Measurements from ENCODE around the gene CHIA. TPM values are rescaled to one million over a fixed set of nuclear protein-coding genes. Genes with fewer than 3 reads are reported as not detected.
A peak's percentile ranks its signal among the peaks of the same experiment; 100 is the strongest.

Gene CHIA
- total RNA-seq, 4 donors from 2014 or later = not detected

DNA sequence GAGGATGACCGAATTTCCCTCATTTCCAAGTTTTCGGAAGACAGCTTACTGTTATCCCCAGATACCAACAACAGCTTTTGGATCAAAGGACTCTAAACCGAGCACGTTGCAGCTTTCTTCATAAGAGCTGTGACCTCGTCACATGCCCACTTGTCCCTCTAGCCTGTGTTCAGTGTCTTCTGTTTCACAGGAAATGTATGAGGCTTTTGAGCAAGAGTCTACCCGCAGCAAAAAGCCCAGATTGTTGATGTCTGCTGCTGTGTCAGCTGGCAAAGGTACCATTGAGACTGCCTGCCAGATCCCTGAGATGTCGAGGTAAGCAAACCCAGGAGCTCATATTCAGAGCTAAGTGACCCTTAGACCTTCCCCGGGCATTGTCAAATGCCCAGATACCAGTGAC is 39.1 kb upstream of the CHIA start:
- DNase-seq = no peak
- Histone ChIP-seq H3K4me1 (peaks cover 6 to 7% of the 10 kb centered on the region in 2 donors), H3K36me3 (no peaks in the 10 kb centered on the region), H3K27ac (no peak overlapping the region), H3K9me3 (no peaks in the 10 kb centered on the region), H3K27me3 (no peaks in the 10 kb centered on the region), H3K4me3 (replicated peaks in 1 of 3) (no peak overlapping the region)
- TF ChIP-seq, protein P1, sequence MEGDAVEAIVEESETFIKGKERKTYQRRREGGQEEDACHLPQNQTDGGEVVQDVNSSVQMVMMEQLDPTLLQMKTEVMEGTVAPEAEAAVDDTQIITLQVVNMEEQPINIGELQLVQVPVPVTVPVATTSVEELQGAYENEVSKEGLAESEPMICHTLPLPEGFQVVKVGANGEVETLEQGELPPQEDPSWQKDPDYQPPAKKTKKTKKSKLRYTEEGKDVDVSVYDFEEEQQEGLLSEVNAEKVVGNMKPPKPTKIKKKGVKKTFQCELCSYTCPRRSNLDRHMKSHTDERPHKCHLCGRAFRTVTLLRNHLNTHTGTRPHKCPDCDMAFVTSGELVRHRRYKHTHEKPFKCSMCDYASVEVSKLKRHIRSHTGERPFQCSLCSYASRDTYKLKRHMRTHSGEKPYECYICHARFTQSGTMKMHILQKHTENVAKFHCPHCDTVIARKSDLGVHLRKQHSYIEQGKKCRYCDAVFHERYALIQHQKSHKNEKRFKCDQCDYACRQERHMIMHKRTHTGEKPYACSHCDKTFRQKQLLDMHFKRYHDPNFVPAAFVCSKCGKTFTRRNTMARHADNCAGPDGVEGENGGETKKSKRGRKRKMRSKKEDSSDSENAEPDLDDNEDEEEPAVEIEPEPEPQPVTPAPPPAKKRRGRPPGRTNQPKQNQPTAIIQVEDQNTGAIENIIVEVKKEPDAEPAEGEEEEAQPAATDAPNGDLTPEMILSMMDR (IDR thresholded peaks at IDR 0.05) = no peak
- TF ChIP-seq POLR2A (IDR thresholded peaks at IDR 0.05) = no peak
- WGBS, 2 donors = 79 to 81% methylated on average over 8 of the region's 8 CpGs
- intact Hi-C loops (cut with DNase I) = no loop called here

DNA sequence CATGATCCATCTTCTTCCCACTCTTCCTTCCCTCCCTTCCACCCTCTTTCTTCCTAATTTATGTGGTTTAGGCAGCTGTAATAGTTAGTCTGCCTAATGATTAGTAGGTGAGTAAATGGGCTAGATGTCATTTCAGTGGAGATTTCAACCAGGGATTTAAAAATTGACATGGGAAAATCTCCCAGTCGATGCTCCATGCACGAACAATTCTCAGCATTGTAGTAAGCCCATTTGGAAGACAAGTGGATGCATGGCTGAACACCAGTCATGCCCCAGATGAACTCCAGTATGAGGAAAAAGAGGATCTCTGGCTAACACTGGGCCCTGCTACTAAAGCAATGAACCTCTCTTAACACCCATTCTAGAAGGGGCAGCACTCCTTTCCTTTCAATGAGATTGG is 37.9 kb upstream of the CHIA start:
- Histone ChIP-seq H3K27ac (peak overlapping the region in 1 of 3 donors; percentile 51), H3K27me3 (no peaks in the 10 kb centered on the region), H3K9me3 (no peaks in the 10 kb centered on the region), H3K4me3 (replicated peaks in 1 of 3) (no peak overlapping the region), H3K36me3 (no peaks in the 10 kb centered on the region), H3K4me1 (peaks cover 6 to 7% of the 10 kb centered on the region in 2 donors)
- TF ChIP-seq, protein P1 (IDR thresholded peaks at IDR 0.05) = no peak
- no peak for TF ChIP-seq POLR2A (IDR thresholded peaks at IDR 0.05)
- peak; percentile 22 to 30 for DNase-seq
- 37 to 39% methylated on average over 2 of the region's 2 CpGs for WGBS, 2 donors
- intact Hi-C loops (cut with DNase I) = no loop called here

DNA sequence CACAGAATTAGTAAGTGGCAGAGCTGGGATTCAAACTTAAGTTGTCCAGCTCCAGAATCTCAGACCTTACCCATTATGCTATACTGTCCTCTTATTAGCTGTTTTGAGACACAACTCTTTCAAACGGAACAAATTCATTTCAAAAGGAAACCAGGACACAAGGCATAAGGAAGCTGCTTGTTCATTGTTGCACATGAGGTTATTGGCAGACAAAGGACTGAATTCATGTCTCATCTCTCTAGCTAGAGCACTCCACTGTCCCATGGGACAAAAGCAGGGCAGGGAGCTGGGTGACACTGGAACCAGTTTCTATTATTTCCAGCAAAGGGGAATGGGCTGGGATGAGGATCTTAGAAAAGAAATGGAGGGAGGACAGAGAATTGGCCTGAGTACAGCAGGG is 36.8 kb upstream of the CHIA start:
- Histone ChIP-seq H3K36me3 (no peaks in the 10 kb centered on the region), H3K27me3 (no peaks in the 10 kb centered on the region), H3K9me3 (no peaks in the 10 kb centered on the region), H3K4me3 (replicated peaks in 1 of 3) (no peak overlapping the region), H3K27ac (no peak overlapping the region), H3K4me1 (peaks cover 6 to 7% of the 10 kb centered on the region in 2 donors)
- 68 to 76% methylated on average over 1 of the region's 1 CpG for whole genome bisulfite sequencing, 2 donors
- no peak for TF ChIP-seq POLR2A (IDR thresholded peaks at IDR 0.05)
- TF ChIP-seq, protein P1 (IDR thresholded peaks at IDR 0.05) = no peak
- intact Hi-C loops (cut with DNase I) = no loop called here
- no peak for DNase-seq

DNA sequence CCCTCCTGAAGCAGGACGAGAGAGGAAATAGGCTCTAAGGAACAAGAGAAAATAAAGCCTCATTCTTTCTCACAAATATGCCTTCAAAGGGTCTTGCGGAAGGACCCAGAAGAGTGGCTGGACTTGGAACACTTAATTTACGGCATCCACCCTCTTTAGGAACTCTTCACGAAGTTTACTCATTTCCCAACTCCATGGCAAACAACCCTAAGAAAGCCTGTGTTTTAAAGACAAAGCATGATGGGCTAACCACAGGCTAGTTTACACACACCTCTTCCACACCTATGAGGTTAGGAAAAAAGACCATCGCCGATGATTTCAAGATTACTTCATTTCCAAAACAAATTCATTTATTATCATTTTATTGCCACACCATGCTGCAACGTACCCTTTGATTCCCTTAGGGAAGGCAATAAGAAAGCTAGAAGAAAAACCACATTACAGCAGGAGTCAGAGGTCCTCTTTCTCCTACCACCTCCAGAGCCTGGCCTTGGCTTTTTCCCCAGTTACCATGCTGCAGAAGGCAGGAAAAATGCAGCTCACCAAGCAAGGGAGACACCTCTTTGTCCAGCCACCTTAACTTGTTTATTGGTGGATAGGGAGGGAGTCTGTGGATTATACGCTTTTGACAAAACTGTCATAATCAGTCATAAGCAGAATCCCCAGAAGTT is 33.5 kb upstream of the CHIA start:
- no peak for TF ChIP-seq POLR2A (IDR thresholded peaks at IDR 0.05)
- TF ChIP-seq, protein P1 (IDR thresholded peaks at IDR 0.05) = no peak
- Histone ChIP-seq H3K4me3 (replicated peaks in 1 of 3) (no peak overlapping the region), H3K36me3 (no peaks in the 10 kb centered on the region), H3K9me3 (no peaks in the 10 kb centered on the region), H3K27ac (no peak overlapping the region), H3K4me1 (peaks cover 6 to 7% of the 10 kb centered on the region in 2 donors), H3K27me3 (no peaks in the 10 kb centered on the region)
- DNase-seq = no peak
- intact Hi-C loops (cut with DNase I) = no loop called here
- 89 to 90% methylated on average over 8 of the region's 8 CpGs for WGBS, 2 donors

DNA sequence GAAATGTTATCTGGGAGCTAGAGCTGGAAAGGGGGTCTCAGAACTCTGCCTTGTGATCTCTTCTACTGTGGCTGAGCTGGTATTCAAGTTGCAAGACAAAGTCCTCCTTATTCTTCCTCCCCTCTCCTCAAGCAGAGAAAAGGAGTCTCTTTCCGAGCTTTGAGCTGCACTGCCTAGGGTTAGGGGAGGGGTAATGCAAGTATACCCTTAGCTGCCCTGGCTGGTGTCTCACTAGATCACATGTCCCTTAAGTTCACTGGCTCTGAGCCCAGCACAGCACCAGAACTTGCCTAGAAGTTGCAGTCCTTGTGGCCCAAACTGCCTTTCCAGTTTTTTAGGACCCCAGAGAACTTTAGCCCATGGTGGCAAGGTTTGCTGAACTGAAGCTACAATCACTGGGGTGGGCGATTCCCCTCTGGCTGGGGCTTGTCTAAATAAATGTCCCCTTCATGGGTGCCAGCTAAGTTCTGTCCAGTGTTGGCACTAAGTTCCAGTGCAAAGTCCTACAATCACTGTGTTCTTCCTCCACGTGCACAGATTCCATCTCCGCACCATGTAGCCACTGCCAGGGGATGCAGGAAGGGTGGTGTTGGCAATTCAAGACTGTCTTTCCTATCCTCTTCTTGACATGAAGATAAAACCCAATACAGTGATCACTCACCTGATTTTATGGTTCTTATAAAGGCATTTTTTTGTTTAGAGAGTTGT is 22.7 kb upstream of the CHIA start:
- WGBS, 2 donors = 65 to 69% methylated on average over 4 of the region's 4 CpGs

More for the DNA sequence above, 22.7 kb upstream of the CHIA start:
- DNase-seq = peak; percentile 40 to 52
- Histone ChIP-seq H3K27me3 (no peaks in the 10 kb centered on the region), H3K4me3 (replicated peaks in 1 of 3) (no peak overlapping the region), H3K4me1 (peaks cover 7 to 13% of the 10 kb centered on the region in 2 donors), H3K9me3 (no peaks in the 10 kb centered on the region), H3K27ac (no peak overlapping the region), H3K36me3 (no peaks in the 10 kb centered on the region)
- TF ChIP-seq POLR2A (IDR thresholded peaks at IDR 0.05) = no peak
- TF ChIP-seq, protein P1 (IDR thresholded peaks at IDR 0.05) = no peak
- intact Hi-C loops (cut with DNase I) = no loop called here

Data from thyroid gland (tissue), 4 donors.